Suprapubic skin (tissue), 4 donors: ENCODE measurements around the gene ANTXR1. TPM values are rescaled to one million over a fixed set of nuclear protein-coding genes. Genes with fewer than 3 reads are reported as not detected.

Experiments
- DNase-seq, 2 donors: peaks; one replicate each; pipeline ENCODE4 v3.0.0-alpha.2; 2019; ENCODE audit warnings: low spot score in 2 of 2
- H3K27ac ChIP-seq: fragments of 200-600 bp; sonication (generic); one replicate; pipeline ENCODE4 v1.5.1; 2019
- H3K27me3 ChIP-seq: fragments of 200-600 bp; sonication (generic); one replicate; pipeline ENCODE4 v1.5.1; 2019
- H3K36me3 ChIP-seq: fragments of 200-600 bp; sonication (generic); one replicate; pipeline ENCODE4 v1.5.1; 2019
- H3K4me1 ChIP-seq: fragments of 200-600 bp; sonication (generic); one replicate; pipeline ENCODE4 v1.5.1; 2019
- H3K4me3 ChIP-seq: fragments of 200-600 bp; sonication (generic); one replicate; pipeline ENCODE4 v1.5.1; 2019; ENCODE audit warnings: mild to moderate bottlenecking
- H3K9me3 ChIP-seq: fragments of 200-600 bp; sonication (generic); one replicate; pipeline ENCODE4 v1.5.1; 2019
- CTCF ChIP-seq, 2 donors: fragments of 200-600 bp in 1 of 2; fragments of 450-650 bp in 1 of 2; sonication (generic) in 1 of 2; IDR thresholded peaks; one replicate each; pipeline ENCODE4 v1.5.1; 2016 to 2019; ENCODE audit warnings: antibody characterized with exemption in 2 of 2, mild to moderate bottlenecking in 1 of 2, moderate library complexity in 1 of 2
- EP300 ChIP-seq: sonication (generic); formaldehyde crosslinking; IDR thresholded peaks from one replicate; pipeline ENCODE4 v1.6.1; 2017; ENCODE audit warnings: antibody characterized with exemption
- POLR2A ChIP-seq, 2 donors: fragments of 450-650 bp; IDR thresholded peaks; one replicate each; pipeline ENCODE4 v1.6.1; 2017; ENCODE audit warnings: antibody characterized with exemption in 2 of 2, mild to moderate bottlenecking in 2 of 2, moderate library complexity in 2 of 2
- POLR2AphosphoS5 ChIP-seq, 3 donors: sonication (generic); formaldehyde crosslinking; IDR thresholded peaks; one replicate each; pipeline ENCODE4 v1.6.1; 2017; ENCODE audit warnings: antibody characterized with exemption in 3 of 3
- WGBS: methylation state at CpG from one replicate; pipeline ENCODE4 v1.1.5; 2018; 5-methylcytosine and 5-hydroxymethylcytosine counted together
- total RNA-seq, 4 donors: library from RNA; depleted of rRNA; stranded (reverse); fragments of >200 nt; gene quantifications; one replicate each; pipeline ENCODE4 v1.1.0, GENCODE V29; 2016

The ANTXR1 gene
- total RNA-seq, 4 donors from 2014 or later: 35.5 to 111 (median 66.6) TPM

GRCh38 chr2:69053416-69053965 is 40.5 kb downstream of the ANTXR1 start:
- Histone ChIP-seq H3K36me3 (no peaks in the 10 kb centered on the region), H3K4me3 (no peak overlapping the region), H3K27me3 (no peaks in the 10 kb centered on the region), H3K9me3 (no peaks in the 10 kb centered on the region), H3K4me1 (peaks cover 11% of the 10 kb centered on the region), H3K27ac (no peak overlapping the region)
- no peak for DNase-seq
- 74% methylated on average over 2 of the region's 2 CpGs for WGBS
- no peak for TF ChIP-seq POLR2AphosphoS5 (IDR thresholded peaks at IDR 0.05)
- TF ChIP-seq EP300: no peak

GRCh38 chr2:69054431-69054830 is 41.5 kb downstream of the ANTXR1 start:
- Histone ChIP-seq H3K27me3 (no peaks in the 10 kb centered on the region), H3K4me3 (no peak overlapping the region), H3K27ac (no peak overlapping the region), H3K4me1 (peaks cover 11% of the 10 kb centered on the region), H3K9me3 (no peaks in the 10 kb centered on the region), H3K36me3 (no peaks in the 10 kb centered on the region)
- no peak for TF ChIP-seq CTCF (IDR thresholded peaks at IDR 0.05)
- no peak for DNase-seq
- WGBS: 71% methylated on average over 2 of the region's 2 CpGs

GRCh38 chr2:69055688-69056470 is 42.9 kb downstream of the ANTXR1 start:
- Histone ChIP-seq H3K27ac (no peak overlapping the region), H3K4me1 (peaks cover 11% of the 10 kb centered on the region), H3K36me3 (no peaks in the 10 kb centered on the region), H3K27me3 (no peaks in the 10 kb centered on the region), H3K9me3 (no peaks in the 10 kb centered on the region), H3K4me3 (no peak overlapping the region)
- no peak for DNase-seq
- WGBS: 63% methylated on average over 2 of the region's 2 CpGs
- no peak for TF ChIP-seq CTCF (IDR thresholded peaks at IDR 0.05)
- no peak for TF ChIP-seq POLR2A (IDR thresholded peaks at IDR 0.05)
- no peak for TF ChIP-seq EP300
- TF ChIP-seq POLR2AphosphoS5 (IDR thresholded peaks at IDR 0.05): no peak

GRCh38 chr2:69057660-69058059 is 44.7 kb downstream of the ANTXR1 start:
- Histone ChIP-seq H3K9me3 (no peaks in the 10 kb centered on the region), H3K4me1 (peaks cover 14% of the 10 kb centered on the region), H3K27ac (no peak overlapping the region), H3K36me3 (no peaks in the 10 kb centered on the region), H3K27me3 (no peaks in the 10 kb centered on the region), H3K4me3 (no peak overlapping the region)
- TF ChIP-seq CTCF (IDR thresholded peaks at IDR 0.05) (no peak), EP300 (no peak), POLR2AphosphoS5 (IDR thresholded peaks at IDR 0.05) (no peak), POLR2A (IDR thresholded peaks at IDR 0.05) (no peak)
- 55% methylated on average over 3 of the region's 3 CpGs for WGBS
- no peak for DNase-seq

GRCh38 chr2:69059731-69060290 is 46.8 kb downstream of the ANTXR1 start:
- TF ChIP-seq EP300 (no peak), POLR2AphosphoS5 (IDR thresholded peaks at IDR 0.05) (no peak), CTCF (IDR thresholded peaks at IDR 0.05) (no peak)
- no peak for DNase-seq
- H3K27me3 ChIP-seq: no peaks in the 10 kb centered on the region
- H3K4me3 ChIP-seq: no peak overlapping the region
- peaks cover 3% of the 10 kb centered on the region for H3K4me1 ChIP-seq
- no peaks in the 10 kb centered on the region for H3K36me3 ChIP-seq
- H3K9me3 ChIP-seq: no peaks in the 10 kb centered on the region
- H3K27ac ChIP-seq: no peak overlapping the region
